Ovary (tissue), 3 donors: Measurements from ENCODE around the gene ANKRD31.

Experiments
- CTCF ChIP-seq, 3 donors: fragments of 450-650 bp in 2 of 3; fragments of 200-600 bp in 1 of 3; IDR thresholded peaks; one replicate each; pipeline versions ENCODE4 v1.5.1 to v1.8.0; 2016 to 2022; ENCODE audit warnings: antibody characterized with exemption in 3 of 3, mild to moderate bottlenecking in 1 of 3
- POLR2A ChIP-seq: fragments of 450-650 bp; IDR thresholded peaks from one replicate; pipeline ENCODE4 v1.6.1; 2017; ENCODE audit warnings: antibody characterized with exemption, mild to moderate bottlenecking, moderate library complexity
- donor health status: DM: no; HTN: no; CAD: no.

GRCh38 chr5:75053054-75053303 is 183.7 kb downstream of the ANKRD31 start:
- no peak for TF ChIP-seq CTCF (IDR thresholded peaks at IDR 0.05)
- no peak for TF ChIP-seq POLR2A
